ENCODE measurements around the gene FLRT1.
A peak's percentile ranks its signal among the peaks of the same experiment; 100 is the strongest.
"Not testable (repeated sequence)": the region's sequence is repeated elsewhere in the genome, so short reads cannot be mapped to it uniquely, and the experiment has no call there.

Gene FLRT1

DNA sequence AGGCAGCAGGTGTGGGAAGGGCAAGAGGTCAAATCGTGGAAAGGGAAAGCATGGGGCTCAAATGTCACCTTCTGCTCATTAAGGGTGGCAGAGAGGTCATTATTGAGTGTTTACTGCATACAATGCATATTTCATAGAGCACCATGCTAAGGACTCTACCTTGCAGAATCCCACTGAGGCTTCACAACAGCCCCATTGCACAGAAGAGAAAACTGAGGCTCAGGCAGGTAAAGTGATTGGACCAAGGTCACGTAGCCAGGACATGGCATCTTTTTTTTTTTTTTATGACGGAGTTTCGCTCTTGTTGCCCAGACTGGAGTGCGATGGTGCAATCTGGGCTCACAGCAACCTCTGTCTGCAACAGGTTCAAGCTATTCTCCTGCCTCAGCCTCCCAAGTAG is 7.8 kb downstream of the FLRT1 start:
- FAIRE-seq (no peak), DNase-seq (ENCODE audit: insufficient read length, low spot score) (no peak)

DNA sequence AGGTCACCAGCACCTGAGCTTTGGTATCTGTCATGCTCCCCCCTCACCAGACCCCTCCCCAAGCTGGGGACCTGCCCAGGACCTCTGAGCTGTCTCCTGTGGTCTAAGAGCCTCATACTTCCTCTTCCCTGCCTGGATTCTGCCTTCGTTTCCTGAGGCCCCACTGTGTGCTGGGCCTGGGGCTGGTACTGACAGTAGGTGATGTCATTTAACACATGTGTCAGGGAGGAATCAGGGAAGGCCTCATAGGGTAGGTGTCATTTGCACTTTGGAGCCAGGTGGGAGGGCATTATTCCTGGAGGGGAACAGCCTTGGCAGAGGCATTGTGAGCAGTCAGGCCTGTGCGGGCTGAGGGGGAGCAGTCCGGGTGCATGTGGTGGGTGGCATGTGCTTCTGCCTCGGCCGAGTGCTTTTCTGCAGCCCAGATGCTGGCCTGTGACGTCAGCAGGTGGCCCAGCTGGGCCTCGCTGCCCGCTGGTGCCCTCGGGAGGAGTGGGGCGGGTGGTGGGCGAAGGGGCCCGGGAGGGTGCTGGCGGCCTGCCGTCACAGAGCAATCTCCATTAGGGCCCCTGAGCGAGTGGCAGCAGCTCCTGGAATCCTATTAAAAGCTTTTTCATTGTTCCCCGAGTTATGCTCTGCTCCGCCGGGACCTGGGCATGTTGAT is 9.1 kb downstream of the FLRT1 start:
- DNase-seq (ENCODE audit: insufficient read length, low spot score) (no peak), FAIRE-seq (no peak)

DNA sequence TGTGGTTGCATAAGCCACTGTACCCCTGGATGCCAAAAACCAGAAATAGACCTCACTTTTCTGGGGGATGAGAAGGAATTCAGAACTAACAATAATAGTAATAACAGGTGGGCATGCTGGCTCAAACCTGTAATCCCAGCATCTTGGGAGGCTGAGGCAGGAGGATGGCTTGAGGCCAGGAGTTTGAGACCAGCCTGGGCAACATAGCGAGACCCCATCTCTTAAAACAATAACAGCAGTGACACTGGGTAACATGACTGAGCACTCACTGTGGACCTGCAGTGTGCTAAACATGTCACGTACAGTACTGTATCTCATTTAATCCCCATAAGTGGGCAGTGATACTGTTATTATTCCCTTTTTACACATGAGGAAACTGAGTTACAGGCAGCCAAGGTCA is 10.0 kb downstream of the FLRT1 start:
- FAIRE-seq (no peak), DNase-seq (ENCODE audit: insufficient read length, low spot score) (no peak)

DNA sequence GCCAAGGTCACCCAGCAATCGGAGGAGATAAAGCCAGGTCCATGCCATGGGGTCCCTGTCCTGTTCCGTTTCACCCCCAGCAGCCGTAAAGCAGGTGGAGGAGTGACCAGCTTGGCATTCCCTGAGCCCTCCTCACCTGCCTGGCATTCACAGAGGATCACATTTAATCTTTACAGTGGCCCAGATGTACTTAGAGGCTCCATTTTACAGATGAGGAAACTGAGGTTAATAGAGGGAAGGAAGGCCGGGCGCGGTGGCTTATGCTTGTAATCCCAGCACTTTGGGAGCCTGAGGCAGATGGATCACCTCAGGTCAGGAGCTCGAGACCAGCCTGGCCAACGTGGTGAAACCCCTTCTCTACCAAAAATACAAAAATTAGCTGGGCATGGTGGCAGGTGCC is 11.6 kb downstream of the FLRT1 start:
- DNase-seq (ENCODE audit: insufficient read length, low spot score); FAIRE-seq: not testable (repeated sequence)

DNA sequence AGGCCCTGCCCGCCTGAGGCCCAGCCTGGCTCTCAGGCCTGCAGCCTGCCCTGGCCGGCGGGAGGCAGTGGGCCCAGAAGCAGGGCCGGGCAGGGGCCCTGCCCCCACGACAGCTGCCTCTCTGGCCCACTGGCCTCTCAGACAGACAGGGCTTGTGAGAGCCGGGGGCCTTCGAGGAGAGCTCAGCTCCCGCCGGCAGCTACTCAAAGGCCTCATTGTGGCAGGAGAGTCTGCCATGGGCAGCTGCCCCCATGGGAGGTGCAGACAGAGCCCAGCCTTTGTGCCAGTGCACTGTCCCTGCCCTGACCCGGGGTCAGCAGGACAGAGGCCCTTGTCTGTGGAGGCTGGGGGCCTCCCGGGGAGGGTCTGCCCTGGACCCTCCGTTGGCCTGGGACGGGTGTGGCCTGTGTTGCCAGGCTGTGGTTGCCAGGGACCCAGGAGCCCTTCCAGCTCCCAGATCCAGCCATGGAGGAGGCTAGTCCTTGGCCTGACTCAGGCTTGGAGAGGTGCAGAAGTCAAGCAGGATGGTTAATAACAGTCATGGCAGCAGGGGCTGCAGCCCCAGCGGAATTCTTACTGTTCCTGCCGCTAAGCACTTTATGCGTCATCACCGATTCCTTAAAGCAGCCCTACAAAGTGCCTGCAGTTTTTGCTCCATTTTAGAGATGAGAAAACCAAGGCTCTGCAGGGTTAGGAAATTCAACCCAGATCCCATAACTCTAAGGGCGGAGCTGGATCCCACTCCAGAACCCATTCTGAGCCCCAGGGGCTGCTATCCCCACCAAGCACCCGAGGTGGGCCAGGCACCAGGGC is 12.5 kb downstream of the FLRT1 start:
- FAIRE-seq (no peak), DNase-seq (ENCODE audit: insufficient read length, low spot score) (no peak)

DNA sequence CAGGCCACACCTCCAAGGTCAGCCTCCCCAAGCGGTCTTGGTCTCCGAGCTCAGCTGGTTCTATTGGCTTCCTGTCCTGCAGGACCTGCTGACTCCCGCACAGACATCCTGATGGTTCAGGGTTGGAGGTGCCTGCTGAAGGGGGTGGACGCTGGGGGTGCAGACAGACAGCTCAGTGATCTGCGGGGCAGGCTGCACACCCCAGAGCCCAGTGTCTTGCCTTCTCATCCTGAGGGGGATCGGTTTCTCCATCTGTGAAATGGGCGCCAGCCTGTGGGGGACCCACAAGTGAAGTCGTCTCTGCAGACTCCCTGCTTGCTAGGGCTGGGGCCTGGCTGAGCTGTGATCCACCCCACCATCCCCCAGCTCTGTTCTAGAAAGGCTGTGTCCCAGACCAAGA is 13.8 kb downstream of the FLRT1 start:
- DNase-seq (ENCODE audit: insufficient read length, low spot score) (no peak), FAIRE-seq (no peak)

DNA sequence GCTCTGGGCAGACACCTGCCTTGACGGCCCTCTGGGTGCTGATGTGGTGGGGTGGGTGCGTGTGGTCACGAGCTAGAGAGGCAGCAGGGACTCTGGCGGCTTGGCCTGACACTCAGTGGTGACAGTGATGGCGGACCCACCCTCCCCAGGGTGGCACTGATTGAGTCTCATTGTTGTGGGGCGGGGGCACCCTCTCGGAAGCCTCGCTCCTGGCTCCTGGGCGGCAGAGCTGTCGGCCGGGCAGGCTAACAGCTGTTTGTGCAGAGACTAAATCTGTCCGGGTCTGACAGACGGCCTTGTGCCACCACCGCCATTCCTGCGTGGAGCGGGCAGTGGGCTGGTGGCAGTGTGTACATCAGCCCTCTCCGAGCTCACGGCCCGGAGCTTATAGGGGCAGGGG is 15.6 kb downstream of the FLRT1 start:
- DNase-seq (ENCODE audit: insufficient read length, low spot score) (no peak), FAIRE-seq (no peak)

DNA sequence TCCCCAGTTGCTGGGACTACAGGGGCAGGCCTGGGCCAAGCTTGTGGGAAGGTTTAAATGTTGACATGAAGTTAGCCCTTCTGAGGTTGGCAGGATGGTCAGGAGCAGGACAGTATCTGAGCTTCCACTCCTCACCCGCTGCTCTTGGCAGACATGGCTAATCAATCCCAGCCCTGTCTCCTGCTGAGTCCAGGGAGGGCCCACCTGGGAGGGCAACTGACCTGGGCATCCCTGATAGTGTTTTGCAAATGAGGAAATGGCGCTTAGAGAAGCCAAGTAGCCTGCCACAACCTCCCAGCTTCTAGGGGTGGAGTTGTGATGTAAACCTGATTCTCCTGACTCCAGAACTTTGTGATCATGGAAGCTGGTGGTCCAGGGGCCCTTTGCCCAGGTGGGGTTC is 16.7 kb downstream of the FLRT1 start:
- FAIRE-seq (no peak), DNase-seq (ENCODE audit: insufficient read length, low spot score) (no peak)

DNA sequence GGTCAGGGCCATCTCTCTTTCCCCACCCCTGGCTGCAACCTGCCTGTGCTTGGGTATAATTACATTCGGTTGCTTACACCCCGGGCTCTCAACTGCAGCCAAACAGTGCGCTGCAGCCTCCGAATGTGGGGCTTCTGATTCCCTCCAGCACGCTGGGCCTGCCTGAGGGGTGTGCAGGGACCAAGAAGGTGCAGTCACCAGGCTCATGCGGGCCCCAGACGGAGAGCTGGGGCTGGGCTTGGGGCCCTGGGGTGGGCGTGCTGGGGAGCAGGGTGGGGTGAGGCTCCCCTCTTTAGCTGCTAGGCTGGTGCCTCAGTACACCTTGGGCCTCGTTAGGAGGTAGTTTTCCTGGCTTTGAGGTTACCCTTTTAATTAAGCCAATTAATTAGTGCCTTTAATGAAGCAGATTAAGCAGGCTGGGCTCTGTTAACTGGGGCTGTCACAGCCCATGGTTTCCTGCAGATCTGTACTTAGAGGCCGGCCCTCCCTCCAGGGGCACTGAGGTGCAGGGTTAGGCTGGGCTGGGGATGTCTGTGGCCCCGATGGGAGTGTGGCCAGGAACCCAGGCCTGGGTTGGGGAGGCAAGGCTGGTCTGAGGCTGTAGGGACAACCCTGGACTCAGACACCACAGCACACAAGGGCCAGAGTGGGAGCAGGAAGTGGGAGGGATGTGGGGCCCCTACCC is 17.3 kb downstream of the FLRT1 start:
- FAIRE-seq (no peak), DNase-seq (ENCODE audit: insufficient read length, low spot score) (no peak)

DNA sequence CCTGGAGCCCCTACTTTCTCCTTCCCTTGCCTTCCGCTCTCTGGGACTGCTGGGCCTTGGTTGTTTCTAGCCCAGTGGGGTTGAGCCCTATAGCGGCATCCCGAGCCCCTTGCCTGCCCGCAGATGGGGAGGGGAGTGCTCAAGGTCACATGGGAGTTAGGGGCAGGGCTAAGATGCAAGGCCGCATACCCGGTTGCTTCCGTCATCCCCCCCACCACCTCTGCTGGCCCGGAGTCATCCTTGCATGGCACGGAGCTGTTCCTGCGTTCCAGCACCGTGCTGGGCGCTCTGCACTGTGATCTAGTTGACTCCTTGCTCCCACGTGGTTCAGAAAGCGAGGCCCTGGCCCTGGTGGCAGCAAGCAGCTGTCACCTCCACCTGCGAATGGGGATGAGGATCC is 18.0 kb downstream of the FLRT1 start:
- FAIRE-seq (no peak), DNase-seq (ENCODE audit: insufficient read length, low spot score) (no peak)

DNA sequence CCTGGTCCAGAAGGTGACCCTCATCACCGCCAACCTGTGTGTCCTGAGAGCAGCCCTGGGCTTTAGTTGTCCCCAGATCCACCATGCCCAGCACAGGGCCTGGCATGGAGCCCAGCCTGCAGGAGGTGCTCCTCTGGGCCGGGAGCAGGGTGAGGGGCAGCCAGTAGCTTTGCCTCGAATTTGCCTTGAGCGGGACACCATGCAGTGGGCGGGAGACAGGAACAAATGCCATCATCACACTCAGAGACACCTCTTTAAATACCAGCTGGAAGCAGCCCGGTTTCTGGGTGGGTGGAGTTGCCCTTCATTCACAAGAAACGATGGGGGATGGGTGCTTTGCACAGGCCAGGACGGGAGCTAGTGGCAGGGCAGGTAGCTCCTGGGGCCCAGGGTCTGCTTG is 19.3 kb downstream of the FLRT1 start:
- no peak for DNase-seq (ENCODE audit: insufficient read length, low spot score)
- FAIRE-seq = no peak

DNA sequence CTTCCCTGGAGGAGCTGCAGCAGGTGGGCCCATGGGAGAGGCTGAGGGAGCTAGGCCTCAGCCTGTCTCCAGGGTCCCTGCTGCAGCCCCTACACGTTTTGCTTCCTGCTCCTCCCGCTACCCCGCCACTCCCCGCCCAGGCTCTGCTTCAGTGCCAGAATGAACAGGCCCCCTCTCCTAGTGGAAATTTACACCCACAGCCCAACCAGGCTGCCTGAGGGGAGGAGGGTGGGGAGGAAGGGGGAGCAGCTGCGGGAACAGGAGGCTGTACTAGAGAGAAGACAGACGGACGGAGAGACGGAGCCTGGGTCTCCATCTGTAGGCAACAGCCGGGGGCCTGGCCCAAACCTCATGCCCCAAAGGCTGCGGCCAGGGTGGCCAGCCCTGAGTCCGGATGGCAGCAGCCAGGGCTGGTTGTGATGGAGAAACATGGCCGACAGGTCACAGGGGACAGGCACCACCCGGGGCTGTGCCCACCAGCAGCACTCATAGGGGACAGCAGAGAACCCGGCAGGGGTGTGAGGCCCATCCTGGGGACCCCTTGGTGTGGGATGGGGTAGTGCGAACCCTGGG is 20.6 kb downstream of the FLRT1 start:
- no peak for DNase-seq (ENCODE audit: insufficient read length, low spot score)
- no peak for FAIRE-seq

DNA sequence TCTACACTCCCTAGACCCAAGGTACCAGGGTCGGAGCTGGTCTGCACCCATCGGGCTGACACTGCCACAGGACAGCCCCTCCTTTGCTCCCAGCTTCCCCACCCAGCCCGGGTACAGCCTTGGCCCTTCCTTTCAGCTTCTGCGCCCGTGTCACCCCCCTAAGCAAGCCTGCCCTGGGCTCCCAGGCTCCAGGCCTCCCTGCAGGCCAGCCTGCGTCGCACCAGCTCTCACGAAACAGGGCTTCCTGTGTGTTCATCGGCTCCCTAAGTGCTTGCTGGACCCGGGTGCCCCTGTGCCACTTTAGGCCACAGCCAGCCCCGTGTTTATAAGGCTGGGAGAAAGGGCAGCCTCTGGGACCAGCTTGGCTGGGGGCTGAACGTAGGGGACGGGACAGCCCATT is 21.1 kb downstream of the FLRT1 start:
- no peak for FAIRE-seq
- no peak for DNase-seq (ENCODE audit: insufficient read length, low spot score)

DNA sequence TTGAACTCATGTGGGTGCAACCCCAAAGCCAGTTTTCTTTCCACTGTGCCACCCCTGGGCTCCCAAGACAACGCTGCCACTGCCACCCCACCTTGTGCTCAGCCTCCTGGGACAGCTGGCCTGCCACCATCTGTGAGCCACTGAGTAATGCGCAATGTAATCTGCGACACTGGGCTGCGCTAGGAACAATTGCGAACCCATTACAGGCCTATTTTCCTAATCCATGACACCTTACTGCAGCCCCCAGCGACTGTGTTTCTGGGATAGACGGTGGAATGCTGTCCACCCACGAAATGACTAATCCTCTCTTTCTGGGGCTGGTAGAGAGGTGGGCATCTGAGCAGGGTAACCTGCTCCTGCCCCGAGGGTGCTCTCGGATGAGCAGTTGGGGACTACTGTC is 22.2 kb downstream of the FLRT1 start:
- FAIRE-seq (no peak), DNase-seq (ENCODE audit: insufficient read length, low spot score) (no peak)

DNA sequence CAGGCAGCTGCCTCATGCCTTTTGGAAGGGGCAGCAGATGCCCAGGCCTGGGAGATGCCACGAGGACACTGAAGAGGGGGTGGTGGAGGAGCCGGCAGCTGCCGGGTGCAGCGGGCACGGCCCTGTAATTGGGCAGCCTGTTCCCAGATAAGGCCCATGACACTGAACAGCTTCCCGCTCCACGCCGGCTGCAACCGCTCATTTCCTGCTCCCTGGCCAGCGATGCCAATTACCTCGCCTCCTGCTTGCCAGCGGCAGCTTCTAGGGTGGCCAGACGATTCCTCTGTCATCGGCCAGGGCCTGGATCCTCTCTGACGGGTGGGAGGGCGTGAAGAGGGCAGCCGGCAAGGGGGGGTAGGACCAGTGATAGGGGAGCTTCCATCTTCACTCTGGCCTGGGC is 22.8 kb downstream of the FLRT1 start:
- DNase-seq (ENCODE audit: insufficient read length, low spot score) (no peak), FAIRE-seq (no peak)

DNA sequence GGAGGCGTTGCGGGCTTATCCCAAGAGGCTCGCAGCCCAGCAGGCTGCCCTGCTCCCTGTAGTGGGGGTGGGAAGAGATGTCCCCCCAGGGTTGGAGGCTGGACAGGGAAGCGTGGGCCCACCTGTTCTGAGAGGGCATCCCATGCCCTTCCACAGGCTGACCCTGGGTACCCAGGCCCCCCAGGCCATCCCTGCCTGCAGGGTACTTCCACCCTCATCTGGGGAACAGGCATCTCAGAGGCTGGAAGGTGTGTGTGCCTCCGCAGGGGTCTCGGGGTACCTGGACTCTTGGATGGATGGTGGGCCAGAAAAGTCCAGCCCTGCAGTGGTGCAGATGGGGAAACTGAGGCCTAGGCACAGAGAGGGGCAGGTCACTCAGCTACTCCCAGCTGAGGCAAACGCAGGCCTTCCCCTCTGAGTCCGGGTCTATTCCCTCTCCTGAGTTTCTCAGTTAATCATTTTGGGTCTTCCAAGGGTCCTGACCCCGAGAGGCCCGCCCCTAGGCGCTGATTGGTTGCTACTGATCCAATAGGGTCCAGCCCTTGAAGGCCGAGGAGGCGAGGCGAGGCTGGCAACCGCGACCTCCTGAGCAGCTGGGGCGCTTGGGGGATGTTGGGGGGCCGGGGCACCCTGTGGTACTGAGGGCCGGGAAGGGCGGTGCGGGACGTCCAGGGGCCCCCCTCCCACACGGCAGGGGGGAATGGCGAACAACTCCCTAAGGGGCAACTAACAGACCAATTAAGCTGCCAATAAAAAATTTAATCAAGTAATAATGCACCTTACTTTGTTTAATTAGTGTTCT is 23.8 kb downstream of the FLRT1 start:
- FAIRE-seq (no peak), DNase-seq (ENCODE audit: insufficient read length, low spot score) (no peak)

DNA sequence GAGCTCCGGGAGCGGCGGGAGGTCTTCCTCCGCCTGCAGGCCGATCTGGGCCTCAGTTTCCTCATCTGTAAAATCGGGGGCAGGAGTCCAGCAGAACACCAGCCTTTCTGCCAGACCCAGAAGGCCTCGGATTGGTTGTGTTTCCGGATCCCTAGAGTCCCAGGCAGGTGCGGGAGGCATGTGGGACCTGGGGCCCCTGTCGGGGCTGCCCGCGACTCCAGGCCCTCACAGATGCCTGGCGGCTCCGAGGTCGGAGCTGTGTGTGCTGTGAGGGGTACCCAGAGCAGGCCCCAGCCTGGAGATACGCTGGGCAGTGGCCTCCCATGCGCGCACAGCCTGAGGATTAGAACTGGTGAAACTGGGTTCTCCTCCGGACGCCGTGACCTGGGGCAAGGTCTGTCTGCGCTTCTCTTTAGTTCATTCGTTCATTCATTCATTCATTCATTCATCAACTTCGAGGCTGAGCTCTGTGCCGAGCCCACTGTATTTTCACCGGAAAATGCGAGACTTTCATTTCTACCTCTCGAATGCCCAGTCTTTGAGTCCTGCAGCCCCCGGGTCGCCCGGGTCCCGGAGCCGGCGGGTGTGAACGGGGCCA is 24.6 kb downstream of the FLRT1 start:
- DNase-seq (ENCODE audit: insufficient read length, low spot score) = no peak
- no peak for FAIRE-seq

DNA sequence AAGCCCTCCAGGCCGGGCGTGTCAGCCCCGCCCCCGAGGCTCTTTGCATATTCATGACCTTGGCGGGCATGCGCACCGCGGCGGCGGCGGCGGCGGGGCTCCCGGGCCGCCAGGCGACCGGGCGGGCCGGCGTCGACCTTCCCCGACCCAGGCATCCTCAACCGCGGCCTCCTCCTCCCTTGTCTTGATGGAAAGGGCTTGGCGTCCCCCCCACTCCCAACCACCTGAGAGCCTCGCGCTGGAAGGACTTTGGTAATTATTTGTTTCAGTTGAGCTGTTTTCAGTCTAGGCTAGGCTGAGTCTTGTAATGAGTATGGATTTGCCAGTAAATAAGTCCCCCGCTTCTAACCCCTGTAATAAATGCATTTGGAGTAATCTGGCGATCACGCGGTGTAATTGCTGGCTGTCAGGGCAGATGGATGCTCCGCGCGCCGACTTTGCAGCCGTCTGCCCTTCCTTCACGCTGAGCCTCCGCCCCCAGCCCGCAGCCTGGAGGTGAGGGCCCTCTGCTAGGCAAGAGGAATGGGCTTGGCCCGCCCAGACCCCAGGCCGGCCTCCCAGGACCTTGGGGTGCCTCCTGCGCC is 25.2 kb downstream of the FLRT1 start:
- peak; percentile 32 for DNase-seq (ENCODE audit: insufficient read length, low spot score)

DNA sequence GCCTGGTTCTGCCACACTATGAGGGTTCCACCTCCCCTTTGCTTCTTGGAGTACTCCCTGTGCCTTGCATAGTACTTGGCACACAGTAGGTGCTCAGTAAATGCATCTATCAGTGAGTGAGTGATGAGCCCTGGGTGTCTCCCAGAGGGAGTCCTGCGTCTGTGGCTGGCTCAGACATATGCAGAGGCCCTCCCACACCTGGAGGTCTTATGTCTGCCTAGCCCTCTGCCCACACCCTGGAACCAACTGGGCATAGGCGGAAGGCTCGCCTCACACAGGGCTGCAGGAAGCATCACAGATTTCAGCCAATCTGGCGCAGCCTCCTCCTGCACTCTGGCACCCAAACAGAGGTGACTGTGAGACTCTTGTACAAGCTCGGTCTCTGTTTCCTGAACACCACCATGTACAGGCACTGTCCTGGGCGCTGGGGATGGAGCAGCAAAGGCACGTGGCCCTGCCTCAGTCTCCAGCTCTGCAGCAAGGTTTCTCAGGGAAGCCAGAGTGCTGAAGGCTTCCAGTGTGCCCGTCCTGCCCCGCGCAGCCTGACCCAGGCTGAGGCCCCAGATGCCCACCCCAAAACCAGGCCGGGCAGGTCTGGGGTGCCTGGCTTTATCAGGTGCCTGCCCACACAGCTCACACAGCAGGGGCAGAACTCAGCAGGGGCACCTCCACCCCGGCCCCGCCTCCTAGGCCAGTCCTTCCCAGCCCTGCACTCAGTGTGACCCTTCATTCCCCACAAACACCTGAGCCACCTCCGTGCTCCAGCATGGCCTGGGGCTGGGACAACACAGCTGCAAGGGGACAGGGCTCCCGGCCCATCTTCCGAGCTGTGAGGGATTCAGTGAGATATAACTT is 26.7 kb downstream of the FLRT1 start:
- DNase-seq (ENCODE audit: insufficient read length, low spot score) (no peak), FAIRE-seq (no peak)

More for the DNA sequence above, 25.2 kb downstream of the FLRT1 start:
- no peak for FAIRE-seq

Data from HTR-8/SVneo (cell line).